Osteoblast (primary cell): ENCODE measurements around the gene ADK. TPM values are rescaled to one million over a fixed set of nuclear protein-coding genes. Genes with fewer than 3 reads are reported as not detected.

Experiments
- DNase-seq: peaks from one replicate; pipeline ENCODE4 v3.0.0; 2011; ENCODE audit warnings: low spot score, mixed read lengths; ENCODE audit not compliant: insufficient read length; ENCODE audit errors: missing footprints
- H2AFZ ChIP-seq: 2 replicates; pipeline ENCODE4 v1.6.0; 2011; ENCODE audit warnings: mild to moderate bottlenecking, low read length
- H3K27ac ChIP-seq: 2 replicates; pipeline ENCODE4 v1.5.1; 2011; ENCODE audit warnings: mild to moderate bottlenecking, low read depth, low read length, moderate library complexity
- H3K27me3 ChIP-seq: 2 replicates; pipeline ENCODE4 v1.6.0; 2012; ENCODE audit warnings: mild to moderate bottlenecking, control low read depth, inconsistent platforms, low read length, moderate library complexity; ENCODE audit not compliant: insufficient read depth
- H3K36me3 ChIP-seq: 2 replicates; pipeline ENCODE4 v1.5.1; 2011; ENCODE audit warnings: mild to moderate bottlenecking, low read length, control low read depth, moderate library complexity; ENCODE audit not compliant: insufficient read depth
- H3K4me1 ChIP-seq: 2 replicates; pipeline ENCODE4 v1.5.1; 2011; ENCODE audit warnings: mild to moderate bottlenecking, low read length, control low read depth, moderate library complexity; ENCODE audit not compliant: insufficient read depth
- H3K4me2 ChIP-seq: 2 replicates; pipeline ENCODE4 v1.6.0; 2011; ENCODE audit warnings: mild to moderate bottlenecking, low read length; ENCODE audit not compliant: insufficient read depth
- H3K4me3 ChIP-seq: fragments of 200-600 bp; sonication (generic); 3 replicates; pipeline ENCODE4 v1.5.1; 2012; ENCODE audit warnings: mild to moderate bottlenecking, low read length, inconsistent platforms; ENCODE audit not compliant: insufficient read depth
- H3K79me2 ChIP-seq: 2 replicates; pipeline ENCODE4 v1.6.0; 2012; ENCODE audit warnings: mild to moderate bottlenecking, low read length, control low read depth, inconsistent platforms; ENCODE audit not compliant: insufficient read depth
- H3K9me3 ChIP-seq: 2 replicates; pipeline ENCODE4 v1.5.1; 2011; ENCODE audit warnings: low read depth, low read length, control low read depth
- H4K20me1 ChIP-seq: 2 replicates; pipeline ENCODE4 v1.6.0; 2012; ENCODE audit warnings: mild to moderate bottlenecking, low read length, control low read depth; ENCODE audit not compliant: insufficient read depth
- total RNA-seq: library from RNA; depleted of rRNA; stranded (reverse); fragments of >200 nt; gene quantifications from 2 replicates; pipeline ENCODE4 v1.2.3, GENCODE V29; 2012
- TF ChIP-seq, protein P1 (sequence below): IDR thresholded peaks from 2 replicates; pipeline ENCODE4 v1.5.1; 2011; ENCODE audit warnings: mild to moderate bottlenecking, low read depth, low read length, moderate library complexity; ENCODE audit errors: extremely low read depth

Gene ADK
- total RNA-seq, 1 donor = 34.0 TPM

DNA sequence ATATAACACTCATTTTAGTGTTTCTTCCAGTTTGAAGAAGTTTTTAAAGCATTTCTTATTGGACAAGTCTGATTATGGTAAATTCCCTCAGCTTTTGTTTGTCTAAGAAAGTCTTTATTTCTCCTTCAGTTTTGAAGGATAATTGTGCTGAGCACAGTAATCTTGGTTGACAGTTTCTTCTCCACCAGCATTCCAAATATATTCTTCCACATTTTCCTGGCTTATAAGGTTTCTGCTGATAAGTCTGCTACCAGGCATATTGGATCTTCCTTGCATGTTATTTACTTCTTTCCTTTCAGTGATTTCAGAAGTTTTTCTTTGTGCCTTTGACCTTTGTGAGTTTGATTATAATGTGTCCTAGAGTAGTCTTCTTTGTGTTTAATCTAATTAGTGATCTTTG lies 210.7 kb downstream of the ADK start:
- no peaks in the 10 kb centered on the region for H3K9me3 ChIP-seq
- no peak overlapping the region for H3K4me3 ChIP-seq
- TF ChIP-seq, protein P1, sequence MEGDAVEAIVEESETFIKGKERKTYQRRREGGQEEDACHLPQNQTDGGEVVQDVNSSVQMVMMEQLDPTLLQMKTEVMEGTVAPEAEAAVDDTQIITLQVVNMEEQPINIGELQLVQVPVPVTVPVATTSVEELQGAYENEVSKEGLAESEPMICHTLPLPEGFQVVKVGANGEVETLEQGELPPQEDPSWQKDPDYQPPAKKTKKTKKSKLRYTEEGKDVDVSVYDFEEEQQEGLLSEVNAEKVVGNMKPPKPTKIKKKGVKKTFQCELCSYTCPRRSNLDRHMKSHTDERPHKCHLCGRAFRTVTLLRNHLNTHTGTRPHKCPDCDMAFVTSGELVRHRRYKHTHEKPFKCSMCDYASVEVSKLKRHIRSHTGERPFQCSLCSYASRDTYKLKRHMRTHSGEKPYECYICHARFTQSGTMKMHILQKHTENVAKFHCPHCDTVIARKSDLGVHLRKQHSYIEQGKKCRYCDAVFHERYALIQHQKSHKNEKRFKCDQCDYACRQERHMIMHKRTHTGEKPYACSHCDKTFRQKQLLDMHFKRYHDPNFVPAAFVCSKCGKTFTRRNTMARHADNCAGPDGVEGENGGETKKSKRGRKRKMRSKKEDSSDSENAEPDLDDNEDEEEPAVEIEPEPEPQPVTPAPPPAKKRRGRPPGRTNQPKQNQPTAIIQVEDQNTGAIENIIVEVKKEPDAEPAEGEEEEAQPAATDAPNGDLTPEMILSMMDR = no peak
- H3K36me3 ChIP-seq = no peaks in the 10 kb centered on the region
- no peaks in the 10 kb centered on the region for H3K27me3 ChIP-seq
- H3K4me1 ChIP-seq = peaks cover 6% of the 10 kb centered on the region
- no peak for DNase-seq
- no peak overlapping the region for H3K27ac ChIP-seq
- peaks cover 9% of the 10 kb centered on the region for H4K20me1 ChIP-seq
- no peak overlapping the region for H3K4me2 ChIP-seq
- no peaks in the 10 kb centered on the region for H3K79me2 ChIP-seq
- no peak overlapping the region for H2AFZ ChIP-seq

DNA sequence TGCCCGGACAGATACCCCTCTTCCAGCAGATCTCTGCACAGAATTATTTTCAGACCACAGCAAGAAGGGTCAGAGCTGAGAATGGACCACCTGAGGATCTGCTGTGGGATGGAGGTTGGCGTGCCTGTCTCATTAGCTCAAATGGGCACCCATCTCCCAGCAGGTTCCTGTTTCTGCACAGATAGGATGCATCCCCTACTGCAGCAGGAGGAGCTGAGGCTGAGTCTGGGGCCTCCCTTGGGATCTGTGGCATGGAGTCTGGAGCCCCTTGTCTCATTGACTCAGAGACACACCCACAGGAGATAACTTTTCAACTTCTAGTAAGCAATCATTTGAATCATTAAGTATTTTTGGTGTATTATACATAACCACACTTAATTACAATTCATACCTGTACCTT lies 212.7 kb downstream of the ADK start:
- Histone ChIP-seq H2AFZ (no peak overlapping the region), H3K79me2 (no peaks in the 10 kb centered on the region), H3K27me3 (no peaks in the 10 kb centered on the region), H3K4me2 (no peak overlapping the region), H3K9me3 (no peaks in the 10 kb centered on the region), H4K20me1 (peaks cover 9% of the 10 kb centered on the region), H3K36me3 (no peaks in the 10 kb centered on the region), H3K4me3 (no peak overlapping the region), H3K4me1 (peaks cover 6% of the 10 kb centered on the region), H3K27ac (no peak overlapping the region)
- TF ChIP-seq, protein P1 = no peak
- DNase-seq = peak; percentile 23

DNA sequence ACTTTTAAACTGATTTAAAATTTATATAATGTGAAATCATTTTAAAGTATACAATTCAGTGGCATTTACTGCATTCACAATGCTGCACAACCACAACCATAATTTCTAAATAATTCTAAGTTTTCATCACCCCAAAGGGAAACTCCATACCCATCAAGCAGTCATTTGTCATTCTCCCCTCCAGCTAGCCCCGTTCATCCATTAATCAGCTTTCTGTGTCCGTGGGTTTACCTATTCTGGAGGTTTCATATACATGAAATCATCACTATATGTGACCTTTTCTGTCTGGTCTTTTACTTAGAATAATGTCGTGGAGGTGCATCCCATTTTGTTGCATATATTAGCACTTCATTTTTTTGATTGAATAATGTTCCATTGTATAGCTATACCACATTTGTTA lies 214.1 kb downstream of the ADK start:
- TF ChIP-seq, protein P1 = no peak
- H3K27me3 ChIP-seq = no peaks in the 10 kb centered on the region
- H2AFZ ChIP-seq = no peak overlapping the region
- peaks cover 6% of the 10 kb centered on the region for H3K4me1 ChIP-seq
- H3K4me2 ChIP-seq = no peak overlapping the region
- H3K79me2 ChIP-seq = no peaks in the 10 kb centered on the region
- no peak overlapping the region for H3K4me3 ChIP-seq
- H4K20me1 ChIP-seq = peaks cover 9% of the 10 kb centered on the region
- H3K36me3 ChIP-seq = no peaks in the 10 kb centered on the region
- no peak for DNase-seq
- H3K9me3 ChIP-seq = no peaks in the 10 kb centered on the region
- H3K27ac ChIP-seq = no peak overlapping the region

DNA sequence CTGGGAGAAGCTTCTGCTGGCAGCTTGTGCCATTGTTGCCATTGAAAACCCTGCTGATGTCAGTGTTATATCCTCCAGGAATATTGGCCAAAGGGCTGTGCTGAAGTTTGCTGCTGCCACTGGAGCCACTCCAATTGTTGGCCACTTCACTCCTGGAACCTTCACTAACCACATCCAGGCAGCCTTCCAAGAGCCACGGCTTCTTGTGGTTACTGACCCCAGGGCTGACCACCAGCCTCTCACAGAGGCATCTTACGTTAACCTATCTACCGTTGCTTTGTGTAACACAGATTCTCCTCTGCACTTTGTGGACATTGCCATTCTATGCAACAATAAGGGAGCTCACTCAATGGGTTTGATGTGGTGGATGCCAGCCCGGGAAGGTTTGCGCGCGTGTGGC lies 220.7 kb downstream of the ADK start:
- Histone ChIP-seq H3K27me3 (no peaks in the 10 kb centered on the region), H4K20me1 (no peaks in the 10 kb centered on the region), H3K36me3 (no peaks in the 10 kb centered on the region), H3K4me2 (peak overlapping the region; percentile 19), H3K4me1 (peaks cover 14% of the 10 kb centered on the region), H3K4me3 (no peak overlapping the region), H3K79me2 (peaks cover 5% of the 10 kb centered on the region), H2AFZ (no peak overlapping the region), H3K27ac (no peak overlapping the region), H3K9me3 (no peaks in the 10 kb centered on the region)
- DNase-seq = no peak
- TF ChIP-seq, protein P1 = no peak
